WTC11 (cell line): ENCODE data around the gene S100A2. TPM values are rescaled to one million over a fixed set of nuclear protein-coding genes. Genes with fewer than 3 reads are reported as not detected.

ENCODE experiments used
- ATAC-seq: fragments of 200-7000 bp; cut with Tn5 transposase; 2 replicates; pipeline ENCODE4 v1.10.0; 2021; ENCODE audit warnings: mild to moderate bottlenecking, moderate library complexity
- CTCF ChIA-PET: fragments of 300-600 bp; sonication (Branson Sonifier 250); formaldehyde crosslinking; loops from one replicate; lab custom pipeline; 2021; ENCODE audit warnings: antibody characterized with exemption; lab: Charles Lee
- POLR2A ChIA-PET: fragments of 350-600 bp; sonication (Branson Sonifier 250); formaldehyde crosslinking; loops from one replicate; lab custom pipeline; 2021; ENCODE audit warnings: antibody characterized with exemption; lab: Charles Lee
- DNase-seq: peaks from one replicate; pipeline ENCODE4 v3.0.0; 2021; ENCODE audit warnings: low spot score
- H3K27ac Mint-ChIP-seq: 2 replicates; pipeline ENCODE4 v1.8.0; 2021; ENCODE audit warnings: mixed read lengths
- H3K27me3 Mint-ChIP-seq: 2 replicates; pipeline ENCODE4 v1.8.0; 2021; ENCODE audit warnings: low read depth, mild to moderate bottlenecking, moderate library complexity, mixed read lengths
- H3K36me3 Mint-ChIP-seq: 2 replicates; pipeline ENCODE4 v1.8.0; 2021; ENCODE audit warnings: mixed read lengths
- H3K4me1 Mint-ChIP-seq: 2 replicates; pipeline ENCODE4 v1.8.0; 2022; ENCODE audit warnings: mixed read lengths
- H3K4me3 Mint-ChIP-seq: 2 replicates; pipeline ENCODE4 v1.8.0; 2021; ENCODE audit warnings: mild to moderate bottlenecking, moderate library complexity, mixed read lengths
- H3K9me3 Mint-ChIP-seq: 2 replicates; pipeline ENCODE4 v1.8.0; 2021; ENCODE audit warnings: mixed read lengths
- AFF4 ChIP-seq: sonication (generic); formaldehyde crosslinking; IDR thresholded peaks from 2 replicates; pipeline ENCODE4 v1.8.1; 2023; ENCODE audit warnings: mild to moderate bottlenecking, missing genetic modification reagents, borderline replicate concordance
- CTCF ChIP-seq: fragments of 200-600 bp; IDR thresholded peaks from 2 replicates; pipeline ENCODE4 v1.8.0; 2022; ENCODE audit warnings: antibody characterized with exemption
- ESRRA ChIP-seq: sonication (generic); formaldehyde crosslinking; IDR thresholded peaks from 2 replicates; pipeline ENCODE4 v1.8.1; 2022; ENCODE audit warnings: mild to moderate bottlenecking, missing genetic modification reagents, borderline replicate concordance
- FOXJ3 ChIP-seq: sonication (generic); formaldehyde crosslinking; IDR thresholded peaks from 2 replicates; pipeline ENCODE4 v1.9.0; 2021; ENCODE audit warnings: missing genetic modification reagents, mild to moderate bottlenecking, borderline replicate concordance
- FOXK1 ChIP-seq: sonication (generic); formaldehyde crosslinking; IDR thresholded peaks from 2 replicates; pipeline ENCODE4 v1.8.0; 2022; ENCODE audit warnings: mild to moderate bottlenecking, moderate library complexity, missing genetic modification reagents
- GABPB1 ChIP-seq: sonication (generic); formaldehyde crosslinking; IDR thresholded peaks from 2 replicates; pipeline ENCODE4 v1.8.1; 2023; ENCODE audit warnings: mild to moderate bottlenecking, missing genetic modification reagents
- HMGA2 ChIP-seq: fragments of 250-450 bp; sonication (Bioruptor Pico); IDR thresholded peaks from 2 replicates; pipeline ENCODE4 v1.4.0; 2021; ENCODE audit warnings: mild to moderate bottlenecking, moderate library complexity
- IRF1 ChIP-seq: sonication (generic); formaldehyde crosslinking; IDR thresholded peaks from 2 replicates; pipeline ENCODE4 v1.8.0; 2023; ENCODE audit warnings: missing genetic modification reagents
- PRRX2 ChIP-seq: fragments of 250-450 bp; sonication (Bioruptor Pico); IDR thresholded peaks from 2 replicates; pipeline ENCODE4 v1.8.0; 2021; ENCODE audit warnings: mild to moderate bottlenecking
- SOX15 ChIP-seq: fragments of 250-450 bp; sonication (Bioruptor Pico); IDR thresholded peaks from 2 replicates; pipeline ENCODE4 v1.9.0; 2021; ENCODE audit warnings: mild to moderate bottlenecking
- TEAD1 ChIP-seq: sonication (generic); formaldehyde crosslinking; IDR thresholded peaks from 2 replicates; pipeline ENCODE4 v1.8.0; 2022; ENCODE audit warnings: mild to moderate bottlenecking, missing genetic modification reagents
- ZMAT4 ChIP-seq: fragments of 250-450 bp; sonication (Bioruptor Pico); IDR thresholded peaks from 2 replicates; pipeline ENCODE4 v1.9.0; 2021; ENCODE audit warnings: mild to moderate bottlenecking
- ZNF232 ChIP-seq: sonication (generic); formaldehyde crosslinking; IDR thresholded peaks from 2 replicates; pipeline ENCODE4 v1.8.0; 2022; ENCODE audit warnings: mild to moderate bottlenecking, missing genetic modification reagents
- ZNF416 ChIP-seq: fragments of 250-450 bp; sonication (Bioruptor Pico); IDR thresholded peaks from 2 replicates; pipeline ENCODE4 v1.9.0; 2021; ENCODE audit warnings: mild to moderate bottlenecking, inconsistent platforms
- ZNF425 ChIP-seq: fragments of 250-450 bp; sonication (Bioruptor Pico); conservative IDR thresholded peaks from 2 replicates; pipeline ENCODE4 v1.9.0; 2021; ENCODE audit warnings: mild to moderate bottlenecking
- ZNF532 ChIP-seq: fragments of 250-450 bp; sonication (Bioruptor Pico); IDR thresholded peaks from 2 replicates; pipeline ENCODE4 v1.9.0; 2021; ENCODE audit warnings: mild to moderate bottlenecking, borderline replicate concordance
- ZNF671 ChIP-seq: fragments of 250-450 bp; sonication (Bioruptor Pico); IDR thresholded peaks from 2 replicates; pipeline ENCODE4 v1.8.0; 2021; ENCODE audit warnings: mild to moderate bottlenecking
- total RNA-seq: library from RNA; stranded (reverse); gene quantifications from 3 replicates; pipeline ENCODE4 v1.2.3, GENCODE V29; 2021

The S100A2 gene
- total RNA-seq, 1 experiment from 2014 or later = 0.74 TPM

- peak; percentile 72 for TF ChIP-seq CTCF
- TF ChIP-seq, all 79 proteins: peak for 8
Measured at GRCh38 chr1:153532769-153533599, 32.7 kb downstream of the S100A2 start (continued).

GRCh38 chr1:153532181-153532580 is 33.5 kb downstream of the S100A2 start:
- TF ChIP-seq ZNF532 (CRISPR knock-in tag) (no peak), AFF4 (CRISPR knock-in tag) (no peak), PRRX2 (no peak), TEAD1 (CRISPR knock-in tag) (no peak), GABPB1 (CRISPR knock-in tag) (no peak), SOX15 (no peak), FOXJ3 (CRISPR knock-in tag) (no peak)
- Mint-ChIP-seq H3K36me3 (no peaks in the 10 kb centered on the region), H3K4me1 (peaks cover 48% of the 10 kb centered on the region), H3K27me3 (peaks cover 29% of the 10 kb centered on the region), H3K27ac (peak overlapping the region; percentile 85), H3K4me3 (peak overlapping the region; percentile 63), H3K9me3 (no peaks in the 10 kb centered on the region)
- ChIA-PET POLR2A (interaction anchor here (1.3 to 1.5 kb wide), 2 partner anchors 36 to 67 kb away, joined by 4 to 7 read pairs; no protein-coding TSS in a partner anchor), CTCF (interaction anchor here (0.9 to 10.8 kb wide), 21 partner anchors 14 to 179 kb away, joined by 3 to 188 read pairs (median 13); partner anchors contain the start of genes S100A1, S100A13, S100A16 and S100A2)
- ATAC-seq = no peak
- DNase-seq = no peak

- TF ChIP-seq ZMAT4 (no peak), ZNF232 (CRISPR knock-in tag) (no peak), ESRRA (CRISPR knock-in tag) (no peak), ZNF416 (CRISPR knock-in tag) (no peak), HMGA2 (CRISPR knock-in tag) (no peak), ZNF671 (CRISPR knock-in tag) (no peak), ZNF425 (CRISPR knock-in tag) (no peak), IRF1 (CRISPR knock-in tag) (no peak), FOXK1 (CRISPR knock-in tag) (no peak)
- ChIA-PET POLR2A (no interaction called here), CTCF (interaction anchor here (0.9 to 10.8 kb wide), 18 partner anchors 13 to 178 kb away, joined by 3 to 188 read pairs (median 16); partner anchors contain the start of genes S100A1, S100A13, S100A16 and S100A2)
- H3K27ac Mint-ChIP-seq = no peak overlapping the region
- no peak for DNase-seq
- ATAC-seq = no peak
- peaks cover 24% of the 10 kb centered on the region for H3K27me3 Mint-ChIP-seq
- no peaks in the 10 kb centered on the region for H3K36me3 Mint-ChIP-seq
- H3K4me3 Mint-ChIP-seq = no peak overlapping the region
- peaks cover 50% of the 10 kb centered on the region for H3K4me1 Mint-ChIP-seq
- no peaks in the 10 kb centered on the region for H3K9me3 Mint-ChIP-seq
Measured at GRCh38 chr1:153531638-153532037, 34.0 kb downstream of the S100A2 start.
